PC-9 (cell line): ENCODE results near the gene ARHGEF1.

ENCODE experiments used
- EZH2 ChIP-seq: fragments of 200-600 bp; sonication (generic); IDR thresholded peaks from 2 replicates; pipeline ENCODE4 v1.8.0; 2017; ENCODE audit warnings: antibody characterized with exemption, low read depth
- TF ChIP-seq, protein P1 (sequence below): fragments of 200-600 bp; sonication (generic); conservative IDR thresholded peaks from 2 replicates; pipeline ENCODE4 v1.6.1; 2017; ENCODE audit warnings: mixed run types, antibody characterized with exemption, mild to moderate bottlenecking, moderate library complexity

DNA sequence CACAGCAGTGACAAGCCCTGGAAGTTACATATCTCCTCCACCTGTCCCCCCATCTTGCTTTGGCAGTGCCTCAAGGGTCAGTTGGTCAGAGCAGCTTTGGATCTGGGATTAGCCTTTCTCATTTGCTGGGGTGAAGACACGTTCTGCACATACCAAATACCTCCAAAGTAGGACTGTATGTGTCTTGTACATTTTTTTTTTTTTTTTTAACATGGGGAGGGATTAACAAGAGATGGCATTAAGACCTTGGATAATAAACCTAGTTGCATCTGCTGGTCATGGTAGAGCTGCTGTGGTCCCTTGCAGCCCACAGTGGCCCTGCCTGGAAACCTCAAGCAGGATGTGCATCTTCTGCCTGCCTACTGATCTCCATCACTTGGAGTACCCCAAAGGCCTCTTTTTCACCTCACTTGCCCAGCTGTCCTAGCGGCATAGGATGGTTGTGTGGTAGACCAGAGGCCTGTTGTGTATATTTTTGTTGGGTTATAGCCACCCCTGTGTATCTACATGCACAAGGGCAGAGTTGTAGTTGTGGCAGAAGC is 20.5 kb upstream of the ARHGEF1 start:
- TF ChIP-seq, protein P1, sequence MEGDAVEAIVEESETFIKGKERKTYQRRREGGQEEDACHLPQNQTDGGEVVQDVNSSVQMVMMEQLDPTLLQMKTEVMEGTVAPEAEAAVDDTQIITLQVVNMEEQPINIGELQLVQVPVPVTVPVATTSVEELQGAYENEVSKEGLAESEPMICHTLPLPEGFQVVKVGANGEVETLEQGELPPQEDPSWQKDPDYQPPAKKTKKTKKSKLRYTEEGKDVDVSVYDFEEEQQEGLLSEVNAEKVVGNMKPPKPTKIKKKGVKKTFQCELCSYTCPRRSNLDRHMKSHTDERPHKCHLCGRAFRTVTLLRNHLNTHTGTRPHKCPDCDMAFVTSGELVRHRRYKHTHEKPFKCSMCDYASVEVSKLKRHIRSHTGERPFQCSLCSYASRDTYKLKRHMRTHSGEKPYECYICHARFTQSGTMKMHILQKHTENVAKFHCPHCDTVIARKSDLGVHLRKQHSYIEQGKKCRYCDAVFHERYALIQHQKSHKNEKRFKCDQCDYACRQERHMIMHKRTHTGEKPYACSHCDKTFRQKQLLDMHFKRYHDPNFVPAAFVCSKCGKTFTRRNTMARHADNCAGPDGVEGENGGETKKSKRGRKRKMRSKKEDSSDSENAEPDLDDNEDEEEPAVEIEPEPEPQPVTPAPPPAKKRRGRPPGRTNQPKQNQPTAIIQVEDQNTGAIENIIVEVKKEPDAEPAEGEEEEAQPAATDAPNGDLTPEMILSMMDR, result no peak
- TF ChIP-seq EZH2, result no peak
